Fibroblast of villous mesenchyme (primary cell): ENCODE data around the gene ART5. TPM values are rescaled to one million over a fixed set of nuclear protein-coding genes. Genes with fewer than 3 reads are reported as not detected.
"Not testable (repeated sequence)": the region's sequence is repeated elsewhere in the genome, so short reads cannot be mapped to it uniquely, and the experiment has no call there.

Experiments used
- DNase-seq: peaks from one replicate; pipeline ENCODE4 v3.0.0-alpha.2; 2010; ENCODE audit warnings: low read depth
- H3K4me3 ChIP-seq: 2 replicates; pipeline ENCODE4 v1.5.1; 2011; ENCODE audit warnings: low read depth, mild to moderate bottlenecking, low read length
- CTCF ChIP-seq: IDR thresholded peaks from 2 replicates; pipeline ENCODE4 v1.5.1; 2012; ENCODE audit warnings: low read depth, mild to moderate bottlenecking, low read length; ENCODE audit not compliant: insufficient read depth
- total RNA-seq: library from RNA; depleted of rRNA; stranded (reverse); fragments of >200 nt; gene quantifications from 2 replicates; pipeline ENCODE4 v1.2.3, GENCODE V29; 2012

The ART5 gene
- total RNA-seq, 1 donor: not detected

GRCh38 chr11:3659595-3660515 lies 18.1 kb upstream of the ART5 start:
- TF ChIP-seq CTCF: no peak
- no peak for DNase-seq
- no peak overlapping the region for H3K4me3 ChIP-seq

DNA sequence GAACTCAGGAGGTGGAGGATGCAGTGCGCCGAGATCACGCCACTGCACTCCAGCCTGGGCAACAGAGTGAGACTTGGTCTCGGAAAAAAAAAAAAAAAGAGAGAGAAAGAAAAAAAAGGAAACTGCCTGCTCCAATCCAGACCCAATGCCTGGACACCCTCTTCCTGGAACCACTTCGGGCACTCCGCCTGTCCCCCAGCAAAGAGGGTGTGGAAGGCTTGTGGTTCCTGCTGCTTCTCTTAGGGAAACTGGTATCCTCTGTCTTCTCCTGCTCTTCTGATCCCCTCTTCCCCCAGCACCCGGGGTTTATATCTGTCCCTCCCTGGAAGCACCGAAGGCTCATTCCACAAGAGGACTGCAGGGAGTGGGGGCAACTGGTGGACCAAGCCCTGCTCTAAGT lies 16.5 kb upstream of the ART5 start:
- no peak for DNase-seq
- no peak for TF ChIP-seq CTCF

DNA sequence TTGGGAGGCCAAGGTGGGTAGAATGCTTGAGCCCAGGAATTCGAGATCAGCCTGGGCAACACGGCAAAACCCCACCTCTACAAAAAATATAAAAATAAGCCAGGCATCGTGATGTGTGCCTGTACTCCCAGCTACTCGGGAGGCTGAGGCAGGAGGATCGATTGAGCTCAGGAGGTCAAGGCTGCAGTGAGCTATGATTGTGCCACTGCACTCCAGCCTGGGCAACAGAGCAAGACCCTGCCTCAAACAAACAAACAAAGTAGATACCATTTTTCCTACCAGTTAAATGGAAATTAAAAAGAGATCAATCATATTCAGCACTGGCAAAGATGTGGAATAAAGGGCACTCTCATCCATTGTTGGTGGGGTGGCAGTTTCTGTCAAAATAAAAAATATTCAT lies 15.5 kb upstream of the ART5 start:
- not testable (repeated sequence) for H3K4me3 ChIP-seq, DNase-seq

More for the DNA sequence above, 16.5 kb upstream of the ART5 start:
- H3K4me3 ChIP-seq: no peak overlapping the region

GRCh38 chr11:3655547-3655946 lies 13.8 kb upstream of the ART5 start:
- no peak for TF ChIP-seq CTCF
- DNase-seq: no peak
- no peak overlapping the region for H3K4me3 ChIP-seq

- DNase-seq, H3K4me3 ChIP-seq: not testable (repeated sequence)
Measured at GRCh38 chr11:3652514-3652913, 10.7 kb upstream of the ART5 start.

DNA sequence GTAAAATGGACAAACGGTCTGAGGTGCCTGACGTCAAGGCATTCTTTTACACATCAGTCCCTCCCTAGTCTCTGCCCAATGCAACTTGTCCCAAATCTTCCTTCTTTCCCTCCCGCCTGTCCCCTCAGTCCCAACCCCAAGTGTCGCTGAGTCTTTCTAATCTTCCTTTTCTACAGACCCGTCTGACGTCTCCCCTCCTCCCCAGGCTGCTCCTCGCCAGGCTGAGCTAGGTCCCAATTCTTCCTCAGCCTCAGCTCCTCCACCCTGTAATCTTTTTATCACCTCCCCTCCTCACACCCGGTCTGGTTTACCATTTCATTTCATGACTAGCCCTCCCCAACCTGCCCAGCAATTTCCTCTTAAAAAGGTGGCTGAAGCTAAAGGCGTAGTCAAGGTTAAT lies 7.6 kb upstream of the ART5 start:
- DNase-seq, H3K4me3 ChIP-seq: not testable (repeated sequence)

DNA sequence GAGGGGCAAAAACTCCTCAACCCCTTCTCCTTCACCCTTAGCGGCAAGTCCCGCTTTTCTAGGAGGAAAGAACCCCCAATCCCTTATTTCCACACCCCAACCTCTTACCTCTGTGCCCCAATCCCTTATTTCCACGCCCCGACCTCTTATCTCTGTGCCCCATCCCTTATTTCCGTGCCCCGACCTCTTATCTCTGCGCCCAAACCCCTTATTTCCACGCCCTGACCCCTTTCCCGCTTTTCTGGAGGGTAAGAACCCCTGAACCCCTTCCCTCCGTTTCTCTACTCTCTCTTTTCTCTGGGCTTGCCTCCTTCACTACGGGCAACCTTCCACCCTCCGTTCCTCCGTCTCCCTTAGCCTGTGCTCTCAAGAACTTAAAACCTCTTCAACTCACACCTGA lies 7.1 kb upstream of the ART5 start:
- H3K4me3 ChIP-seq, DNase-seq: not testable (repeated sequence)

- no peak overlapping the region for H3K4me3 ChIP-seq
- no peak for TF ChIP-seq CTCF
- DNase-seq: no peak
Measured at GRCh38 chr11:3645552-3645951, 3.8 kb upstream of the ART5 start.

DNA sequence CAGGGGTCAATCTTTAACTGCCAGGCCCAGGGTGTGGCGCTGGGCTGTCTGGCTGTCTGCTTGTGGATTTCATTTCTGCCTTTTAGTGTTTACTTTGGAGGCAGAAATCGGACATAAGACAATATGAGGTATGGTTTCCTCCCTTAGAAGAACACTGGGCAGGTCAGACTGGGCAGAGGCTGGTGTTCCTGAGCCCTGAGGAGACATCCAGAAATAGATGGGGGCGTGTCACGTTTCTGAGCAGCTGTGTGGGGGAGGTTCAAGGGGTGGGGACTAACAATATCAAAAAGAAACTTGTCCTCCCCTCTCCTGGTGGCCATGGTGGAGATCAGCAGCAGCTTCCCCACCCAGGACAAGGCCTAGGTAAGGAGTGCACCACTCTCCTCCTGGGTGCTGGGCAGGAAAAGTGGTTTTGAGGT lies 3.0 kb upstream of the ART5 start, which contains the start of gene ART1:
Gene ART1, plus strand, starts transcription at position 312 of the 419 bp plus-strand sequence. CDS start 14,086 bp downstream, outside the sequence.
- H3K4me3 ChIP-seq: no peak within 1 kb of the TSS
- no peak for DNase-seq
- no peak for TF ChIP-seq CTCF

- H3K4me3 ChIP-seq, DNase-seq: not testable (repeated sequence)
Measured at GRCh38 chr11:3643102-3643546, 1.3 kb upstream of the ART5 start.
